ENCODE results near the gene IQCE.
"Not testable (repeated sequence)": the region's sequence is repeated elsewhere in the genome, so short reads cannot be mapped to it uniquely, and the experiment has no call there.

The IQCE gene

DNA sequence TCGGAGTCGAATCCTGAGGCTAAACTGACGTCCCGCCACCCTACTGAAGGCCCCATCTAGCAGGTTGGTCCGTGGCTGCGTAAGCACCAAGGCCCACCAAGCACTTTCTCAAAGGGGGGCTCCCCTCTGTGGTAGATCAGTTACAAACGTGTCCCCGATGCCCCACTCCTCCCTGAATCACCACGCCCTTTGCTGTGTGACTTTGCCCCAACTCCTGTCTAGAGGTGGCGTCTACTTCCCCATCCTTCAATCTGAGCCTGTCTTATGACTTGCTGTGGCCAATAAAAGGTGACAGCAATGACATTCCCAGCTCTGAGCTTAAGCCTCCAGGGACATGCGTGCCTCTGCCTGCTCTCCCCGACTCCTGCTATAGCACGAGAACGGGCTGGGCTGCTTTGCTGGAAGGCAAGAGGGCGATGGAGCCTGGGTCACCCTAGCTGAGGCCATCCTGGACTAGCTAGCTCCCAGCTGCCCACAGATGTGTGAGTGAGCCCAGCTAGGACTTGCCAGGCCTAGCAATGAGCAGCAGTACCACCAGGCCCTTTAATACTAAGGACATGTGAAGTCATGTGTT, 26.5 kb upstream of the IQCE start:
- not testable (repeated sequence) for DNase-seq

DNA sequence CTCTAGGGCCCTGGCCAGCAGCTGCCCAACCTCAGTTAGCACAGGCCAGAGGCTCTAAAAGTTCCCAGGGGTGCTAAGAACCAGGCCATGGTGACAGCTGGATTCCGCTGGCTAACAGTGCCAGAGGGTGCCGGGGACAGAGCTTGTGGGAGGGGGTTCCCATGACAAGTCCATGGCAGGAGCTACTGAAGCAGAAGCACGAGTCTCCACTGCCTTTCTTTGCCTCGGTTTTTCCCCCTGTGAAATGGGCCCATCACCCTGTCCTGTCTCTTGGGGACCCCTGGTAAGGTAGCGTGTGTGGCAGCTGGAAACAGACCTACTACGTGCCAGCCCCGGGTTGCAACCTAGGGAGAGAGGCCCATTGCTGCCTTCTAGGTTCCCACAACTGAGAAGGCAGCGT, 26.0 kb upstream of the IQCE start:
- DNase-seq = not testable (repeated sequence)

DNA sequence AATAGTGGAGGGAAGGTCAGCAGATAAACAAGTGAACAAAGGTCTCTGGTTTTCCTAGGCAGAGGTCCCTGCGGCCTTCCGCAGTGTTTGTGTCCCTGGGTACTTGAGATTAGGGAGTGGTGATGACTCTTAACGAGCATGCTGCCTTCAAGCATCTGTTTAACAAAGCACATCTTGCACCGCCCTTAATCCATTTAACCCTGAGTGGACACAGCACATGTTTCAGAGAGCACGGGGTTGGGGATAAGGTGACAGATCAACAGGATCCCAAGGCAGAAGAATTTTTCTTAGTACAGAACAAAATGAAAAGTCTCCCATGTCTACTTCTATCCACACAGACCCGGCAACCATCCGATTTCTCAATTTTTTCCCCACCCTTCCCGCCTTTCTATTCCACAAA, 25.2 kb upstream of the IQCE start:
- not testable (repeated sequence) for DNase-seq

DNA sequence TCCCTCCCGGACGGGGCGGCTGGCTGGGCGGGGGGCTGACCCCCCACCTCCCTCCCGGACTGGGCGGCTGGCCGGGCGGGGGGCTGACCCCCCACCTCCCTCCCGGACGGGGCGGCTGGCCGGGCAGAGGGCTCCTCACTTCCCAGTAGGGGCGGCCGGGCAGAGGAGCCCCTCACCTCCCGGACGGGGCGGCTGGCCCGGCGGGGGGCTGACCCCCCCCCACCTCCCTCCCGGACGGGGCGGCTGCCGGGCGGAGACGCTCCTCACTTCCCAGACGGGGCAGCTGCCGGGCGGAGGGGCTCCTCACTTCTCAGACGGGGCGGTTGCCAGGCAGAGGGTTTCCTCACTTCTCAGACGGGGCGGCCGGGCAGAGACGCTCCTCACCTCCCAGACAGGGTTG, 24.6 kb upstream of the IQCE start:
- DNase-seq = not testable (repeated sequence)

DNA sequence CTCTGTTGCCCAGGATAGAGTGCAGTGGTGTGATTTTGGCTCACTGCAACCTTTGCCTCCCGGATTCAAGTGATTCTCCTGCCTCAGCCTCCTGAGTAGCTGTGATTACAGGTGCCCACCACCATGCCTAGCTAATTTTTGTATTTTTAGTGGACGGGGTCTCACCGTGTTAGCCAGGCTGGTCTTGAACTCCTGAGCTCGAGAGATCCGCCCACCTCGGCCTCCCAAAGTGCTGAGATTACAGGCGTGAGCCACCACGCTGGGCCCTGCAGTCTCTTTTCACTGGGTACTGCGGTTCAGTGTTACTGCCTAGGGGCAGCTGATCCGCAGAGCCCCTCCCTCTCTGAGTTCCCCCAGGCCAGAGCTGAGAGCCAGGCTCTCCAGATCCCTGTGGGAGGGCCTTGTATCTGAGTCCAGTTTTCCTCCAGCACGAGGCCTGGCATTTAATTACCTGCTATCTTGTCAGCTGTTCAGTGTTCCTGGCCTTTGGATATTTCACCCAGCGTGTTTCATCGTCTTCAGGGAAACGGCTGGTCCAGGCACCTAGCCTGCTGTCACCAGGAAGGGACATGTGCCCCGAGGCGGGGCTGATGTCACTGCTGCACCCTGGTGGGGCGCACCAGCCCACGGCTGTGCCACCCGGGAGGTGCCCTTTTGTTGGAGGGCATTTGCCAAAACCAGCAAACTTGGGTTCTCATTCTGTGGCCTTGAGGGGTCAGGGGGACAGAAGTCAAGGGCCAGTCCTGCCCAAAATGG, 22.7 kb upstream of the IQCE start:
- not testable (repeated sequence) for DNase-seq

DNA sequence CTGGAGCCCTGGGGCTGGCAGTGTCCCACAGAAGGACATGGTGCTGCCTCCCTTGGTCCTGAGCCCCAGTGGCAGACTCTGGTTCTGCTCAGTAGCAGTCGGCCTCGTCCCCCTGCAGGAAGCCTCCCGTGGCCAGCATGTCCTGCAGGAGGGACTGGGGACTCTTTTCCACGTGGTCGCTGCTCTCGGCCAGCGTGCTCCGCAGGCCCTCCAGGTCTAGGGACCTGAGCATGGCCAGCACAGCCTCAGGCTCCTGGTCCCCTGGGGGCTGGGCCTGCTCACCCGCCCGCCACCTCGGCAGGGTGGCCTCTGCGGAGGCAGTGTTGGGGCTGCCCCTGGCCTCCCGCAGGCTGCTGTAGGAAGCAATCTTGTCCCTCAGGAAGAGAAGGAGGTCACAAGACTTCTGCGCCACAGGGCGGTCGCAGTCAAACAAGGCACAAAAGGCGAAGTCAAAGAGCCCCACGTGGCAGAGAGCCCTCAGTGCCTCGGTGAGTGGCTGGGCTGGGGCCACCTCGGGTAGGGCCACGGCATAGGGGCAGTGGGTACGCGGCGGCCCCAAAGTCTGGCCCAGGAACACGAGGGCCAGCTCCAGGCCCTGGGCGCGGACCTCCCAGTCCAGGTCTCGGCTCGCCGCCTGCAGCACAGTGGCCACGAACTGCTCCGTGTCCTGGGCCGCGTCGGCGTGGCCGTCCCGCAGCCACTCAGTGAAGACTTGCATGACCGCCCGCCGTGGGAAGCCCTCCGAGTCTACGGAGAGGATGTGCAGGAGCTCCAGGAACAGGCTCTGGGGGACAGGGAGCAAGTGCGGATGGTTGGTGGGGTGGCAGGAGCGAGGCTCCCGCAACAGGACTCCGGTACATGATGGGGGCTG, 20.6 kb upstream of the IQCE start:
- DNase-seq = no peak

DNA sequence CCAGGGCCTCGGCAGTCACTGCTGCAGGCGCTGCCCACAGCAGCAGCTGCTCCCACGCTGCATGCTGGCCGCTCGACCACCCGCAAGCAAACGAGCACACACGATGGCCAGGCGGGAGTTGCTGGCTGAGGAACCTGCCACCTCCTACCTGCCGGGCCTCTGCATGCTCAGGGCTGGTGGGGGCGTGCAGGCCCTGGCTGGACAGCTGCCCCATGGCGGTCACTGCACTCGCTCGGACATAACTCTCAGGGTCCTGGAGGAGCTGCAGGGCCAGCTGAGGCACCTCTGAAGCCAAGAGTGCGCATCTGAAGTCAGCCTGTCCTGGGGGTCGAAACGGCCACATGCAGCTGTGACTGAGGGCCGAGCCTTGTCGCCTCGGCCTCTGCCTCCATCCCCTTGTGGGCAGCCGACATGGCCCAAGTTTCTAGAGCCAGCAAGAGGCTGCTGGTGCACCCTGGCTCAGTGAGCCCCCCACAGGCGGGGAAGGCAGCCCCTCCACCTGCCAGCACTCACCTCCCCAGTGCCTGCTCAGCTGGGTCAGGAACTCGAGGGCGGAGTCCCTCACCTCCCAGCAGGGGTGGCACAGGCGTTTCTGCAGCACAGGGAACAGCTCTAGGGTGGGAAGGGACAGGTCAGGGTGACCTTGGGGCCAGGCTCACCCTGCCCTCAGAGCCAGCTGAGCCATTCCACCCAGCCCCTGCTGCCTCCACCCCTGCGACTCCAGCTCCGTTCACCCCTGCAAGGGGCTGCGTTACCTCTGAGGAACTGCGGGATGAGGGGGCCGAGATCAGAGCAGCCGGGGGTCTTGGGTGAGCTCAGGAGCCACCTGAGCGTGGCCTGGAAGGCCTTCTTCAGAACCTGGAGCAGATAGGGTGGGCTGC, 19.5 kb upstream of the IQCE start:
- no peak for DNase-seq

DNA sequence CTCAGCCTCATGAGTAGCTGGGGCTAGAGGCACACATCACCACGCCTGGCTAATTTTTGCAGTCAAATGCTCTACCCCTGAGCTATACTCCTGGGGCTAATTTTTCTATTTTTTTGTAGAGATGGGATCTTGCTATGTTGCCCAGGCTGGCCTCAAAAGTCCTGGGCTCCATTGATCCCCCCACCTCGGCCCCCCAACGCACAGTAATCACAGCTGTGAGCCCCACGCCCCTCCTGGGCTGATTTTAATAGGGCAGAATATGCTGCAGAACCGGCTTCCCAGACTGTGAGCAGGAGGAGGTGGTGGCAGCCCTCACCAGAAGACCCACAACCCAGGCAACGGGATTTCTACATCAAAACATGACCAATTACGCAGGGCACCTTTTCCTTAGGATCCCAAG, 18.6 kb upstream of the IQCE start:
- DNase-seq = no peak

DNA sequence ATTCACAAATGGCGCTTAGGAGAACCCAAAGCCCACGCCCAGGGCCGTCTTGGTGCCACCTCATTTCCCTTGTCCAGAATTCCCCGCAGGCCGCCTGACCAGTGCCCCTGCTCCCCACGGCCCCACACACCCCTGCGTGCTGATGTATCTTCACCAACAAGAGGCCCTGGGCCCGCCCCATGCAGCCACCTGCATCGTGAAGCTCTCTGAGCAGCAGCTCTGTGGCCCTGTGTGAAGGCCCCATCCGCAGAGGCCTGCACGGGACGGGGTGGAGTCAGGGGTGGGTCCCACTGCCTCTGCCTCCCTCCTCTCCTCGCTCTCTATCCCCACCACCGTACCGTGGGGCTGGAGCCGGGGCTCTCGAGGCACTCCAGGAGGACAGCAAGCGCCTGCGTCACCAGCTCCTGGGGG, 18.1 kb upstream of the IQCE start:
- DNase-seq = no peak

DNA sequence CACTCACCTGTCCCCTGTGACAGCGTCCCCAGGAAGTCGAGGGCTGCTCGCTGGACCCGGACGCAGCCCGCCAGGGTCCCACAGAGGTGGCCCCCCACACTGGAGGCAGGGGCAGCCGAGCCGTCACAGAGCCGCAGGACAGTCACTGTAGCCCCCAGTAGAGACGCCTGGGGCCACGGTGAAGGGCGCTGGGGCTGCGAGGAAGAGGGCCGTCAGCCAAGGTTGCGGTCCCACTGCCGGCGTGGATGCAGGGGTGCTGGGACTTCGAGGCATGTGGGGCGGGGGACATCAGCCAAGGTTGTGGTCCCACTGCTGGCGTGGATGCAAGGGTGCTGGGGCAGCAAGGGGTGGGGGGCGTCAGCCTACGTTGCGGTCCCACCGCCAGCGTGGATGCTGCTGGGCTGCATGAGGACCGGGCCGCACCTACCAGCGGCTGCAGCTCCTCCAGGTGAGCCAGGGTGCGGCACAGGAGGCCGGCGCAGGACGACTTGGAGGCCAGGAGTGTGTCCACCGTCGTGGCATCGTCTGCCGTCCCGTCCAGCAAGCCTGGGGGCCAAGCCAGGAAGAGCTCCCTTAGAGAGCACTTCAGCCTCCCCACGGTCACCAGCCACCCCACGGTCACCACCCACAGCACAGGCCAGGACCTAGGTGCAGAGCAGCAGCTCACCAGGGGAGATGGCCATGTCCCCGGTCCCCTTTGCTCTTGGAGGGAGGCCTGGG, 17.3 kb upstream of the IQCE start:
- DNase-seq = no peak

DNA sequence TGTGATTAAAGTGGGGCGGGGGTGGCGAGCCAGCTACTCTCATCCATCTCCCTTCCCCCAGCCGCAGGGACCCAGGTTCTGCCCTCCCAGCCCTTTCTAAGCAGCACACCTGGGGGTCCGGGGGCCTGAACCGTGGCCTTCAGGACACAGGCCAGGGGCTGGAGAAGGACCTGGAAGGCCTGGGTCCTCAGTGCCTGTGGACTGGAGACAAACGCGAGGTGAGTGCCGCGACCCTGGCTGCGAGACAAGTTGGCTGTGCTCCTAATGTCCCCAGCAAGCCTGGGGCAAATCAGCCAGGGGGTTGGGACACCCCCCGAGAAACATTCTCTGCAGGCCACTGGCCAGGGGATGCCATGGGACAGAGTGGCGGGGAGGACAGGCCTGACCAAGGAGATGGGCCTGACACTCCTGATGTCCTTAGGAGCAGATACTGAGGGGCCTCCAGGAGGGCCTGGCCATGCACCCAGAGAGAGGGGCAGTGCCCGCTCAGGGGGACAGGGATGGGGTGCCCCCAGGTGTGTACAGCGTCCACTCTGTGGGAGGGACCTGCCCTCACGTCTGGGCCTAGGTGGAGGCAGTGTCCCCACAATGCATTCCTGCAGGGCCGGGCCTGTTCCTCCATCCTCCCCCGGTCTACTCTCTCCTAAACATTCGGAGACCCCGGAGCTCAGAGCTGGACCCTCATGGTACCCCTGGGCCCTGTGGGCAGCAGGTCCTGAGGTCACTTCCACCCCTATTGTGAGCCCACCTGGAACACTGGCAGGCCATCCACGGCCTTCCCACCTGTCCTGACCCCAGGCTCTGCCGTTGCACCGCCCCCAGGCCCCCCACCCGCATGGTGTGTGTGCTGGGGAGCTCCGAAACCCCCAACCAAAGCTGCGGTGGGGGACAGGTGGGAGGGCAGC, 16.5 kb upstream of the IQCE start:
- DNase-seq = no peak

DNA sequence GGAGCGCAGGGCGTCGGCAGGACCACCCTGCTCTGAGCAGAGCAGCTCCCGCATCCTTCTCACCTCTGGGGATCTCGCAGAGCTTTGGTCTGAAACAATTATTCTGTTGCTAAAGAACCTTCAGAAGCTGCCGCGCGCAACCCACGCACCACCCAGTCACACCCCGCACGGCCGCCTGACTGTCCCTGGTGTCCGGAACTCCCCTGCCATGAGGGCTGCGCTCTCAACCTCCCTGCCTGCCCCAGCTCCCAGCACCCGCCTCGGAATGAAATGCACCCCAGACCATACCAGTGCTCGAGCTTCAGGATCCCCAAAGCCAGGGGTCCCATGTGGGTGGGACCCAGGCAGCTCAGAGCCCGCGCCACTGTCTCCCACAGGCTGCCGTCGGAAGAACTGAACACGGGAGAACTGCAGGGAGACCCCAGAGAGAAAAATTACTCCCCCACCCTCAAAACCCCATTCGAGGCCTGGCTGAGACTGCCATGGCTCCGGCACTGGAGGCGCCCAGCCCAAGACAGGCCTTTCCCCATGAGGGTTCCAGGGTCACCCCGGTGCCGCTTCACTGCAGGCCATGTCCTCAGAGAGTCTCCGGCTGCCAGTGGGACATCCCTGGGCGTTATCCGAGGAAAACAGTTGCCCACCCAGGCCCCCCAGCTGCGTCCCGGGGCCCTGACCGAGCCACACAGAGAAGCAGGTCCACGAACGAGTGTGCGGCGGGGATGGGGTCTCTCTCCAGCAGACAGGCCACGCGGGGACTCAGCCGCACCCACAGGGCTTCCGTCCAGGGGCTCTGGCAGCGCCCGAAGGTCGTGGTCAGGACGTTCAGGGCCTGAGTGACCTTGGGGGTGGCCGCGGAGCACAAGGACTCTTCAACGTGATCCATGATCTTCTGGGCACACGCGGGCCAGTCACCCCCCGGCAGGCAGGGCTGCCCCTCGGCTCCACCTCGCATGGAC, 15.6 kb upstream of the IQCE start:
- no peak for DNase-seq

DNA sequence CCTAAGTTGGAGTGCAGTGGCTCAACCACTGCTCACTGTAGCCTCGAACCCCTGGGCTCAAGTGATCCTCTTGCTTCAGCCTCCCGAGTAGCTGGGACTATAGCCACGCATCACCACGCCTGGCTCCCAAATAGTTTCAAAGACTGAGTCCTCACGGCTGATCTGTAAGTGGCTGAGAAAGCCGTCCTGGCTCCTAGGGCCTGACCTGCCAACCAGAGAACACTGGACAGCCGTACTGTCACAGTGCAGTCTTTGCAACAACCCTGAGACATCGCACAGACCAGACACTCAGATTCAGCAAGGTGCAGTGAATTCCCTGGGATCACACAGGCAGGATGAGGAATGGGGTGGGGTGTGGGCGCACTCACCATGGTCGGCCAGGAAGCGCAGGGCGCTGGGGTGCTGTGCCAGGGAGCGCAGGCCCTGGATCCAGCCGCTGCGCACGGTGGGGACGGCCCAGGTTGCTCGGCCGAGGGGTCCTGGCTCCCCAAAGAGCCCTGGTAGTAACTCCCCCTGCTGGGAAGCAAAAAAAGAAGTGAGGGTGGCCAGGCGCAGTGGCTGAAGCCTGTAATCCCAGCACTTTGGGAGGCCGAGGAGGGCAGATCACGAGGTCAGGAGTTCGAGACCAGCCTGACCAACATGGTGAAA, 14.1 kb upstream of the IQCE start:
- no peak for DNase-seq

DNA sequence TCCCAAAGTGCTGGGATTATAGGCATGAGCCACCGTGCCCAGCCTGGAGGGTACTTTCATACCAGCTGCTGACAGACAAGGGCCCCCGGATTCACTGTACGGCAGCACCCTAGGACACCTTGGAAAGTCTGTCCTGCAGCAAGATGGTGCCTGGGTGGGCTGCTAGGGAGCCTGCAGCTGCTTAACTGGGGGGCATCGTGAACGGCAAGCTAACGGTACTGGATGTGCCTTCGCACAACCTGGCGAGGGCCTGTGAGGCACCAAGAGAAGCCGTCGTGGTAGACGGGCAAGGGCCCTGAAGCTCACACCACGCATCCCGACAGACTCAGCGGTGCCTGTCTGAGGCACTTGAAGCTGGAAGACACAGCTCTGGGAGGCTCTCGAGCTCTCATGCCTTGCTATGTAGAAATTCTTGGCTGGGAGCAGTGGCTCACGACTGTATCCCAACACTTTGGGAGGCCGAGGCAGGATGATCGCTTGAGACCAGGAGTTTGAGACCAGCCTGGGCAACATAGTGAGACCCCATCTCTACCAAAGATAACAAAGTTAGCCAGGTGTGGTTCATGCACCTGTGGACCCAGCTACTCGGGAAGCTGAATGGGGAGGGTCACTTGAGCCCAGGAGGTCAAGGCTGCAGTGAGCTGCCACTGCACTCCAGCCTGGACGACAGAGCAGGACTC, 12.9 kb upstream of the IQCE start:
- DNase-seq = no peak

DNA sequence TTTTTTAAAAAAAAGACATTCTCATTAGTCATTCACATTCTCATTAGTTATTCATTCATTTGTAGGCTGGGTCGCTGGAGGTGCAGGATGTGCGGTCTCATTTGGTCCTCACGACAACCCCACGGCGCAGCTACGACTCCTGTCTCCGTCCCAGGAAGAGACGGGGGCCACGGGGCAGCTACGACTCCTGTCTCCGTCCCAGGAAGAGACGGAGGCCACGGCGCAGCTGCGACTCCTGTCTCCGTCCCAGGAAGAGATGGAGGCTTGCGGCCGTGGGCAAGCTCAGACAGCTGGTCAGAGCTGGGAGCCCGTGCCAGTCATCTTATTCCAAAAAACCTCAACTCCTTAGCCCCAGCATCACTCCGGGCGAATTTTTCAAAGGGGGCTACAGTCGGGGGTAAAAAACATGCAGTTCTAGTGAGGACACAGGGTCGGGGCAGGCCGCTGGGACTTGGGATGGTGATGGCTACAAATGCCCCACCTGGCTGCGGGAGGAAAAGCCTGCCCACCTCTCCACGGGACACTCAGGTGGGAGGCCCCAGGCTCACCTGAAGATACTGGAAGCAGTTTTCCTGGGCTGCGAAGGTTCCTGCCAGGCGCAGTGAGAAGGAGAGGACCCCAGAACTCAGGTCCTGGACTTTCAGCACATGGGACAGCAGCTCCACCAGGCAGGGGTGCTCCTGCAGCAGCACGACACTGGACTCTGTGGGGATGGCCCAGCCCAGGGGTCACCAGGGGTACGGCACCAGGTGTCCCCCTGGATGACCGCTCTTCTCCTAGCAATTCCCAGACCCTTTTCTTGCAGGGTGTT, 11.8 kb upstream of the IQCE start:
- no peak for DNase-seq

DNA sequence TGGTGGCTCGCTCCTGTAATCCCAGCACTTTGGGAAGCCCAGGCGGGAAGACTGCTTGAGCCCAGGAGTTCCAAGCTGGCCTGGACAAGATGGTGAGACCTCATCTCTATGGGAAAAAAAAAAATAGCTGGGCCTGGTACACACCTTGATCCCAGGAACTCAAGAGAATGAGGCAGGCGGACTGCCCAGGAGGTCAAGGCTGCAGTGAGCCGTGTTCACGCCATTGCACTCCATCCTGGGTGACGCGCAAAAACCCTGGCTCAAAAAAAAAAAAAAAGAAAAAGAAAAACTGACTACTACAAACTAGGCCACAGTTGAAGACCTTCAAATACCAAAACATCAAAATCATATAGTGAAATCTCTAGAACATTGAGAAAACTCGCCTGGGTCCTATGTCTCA, 7.4 kb upstream of the IQCE start:
- DNase-seq = no peak

DNA sequence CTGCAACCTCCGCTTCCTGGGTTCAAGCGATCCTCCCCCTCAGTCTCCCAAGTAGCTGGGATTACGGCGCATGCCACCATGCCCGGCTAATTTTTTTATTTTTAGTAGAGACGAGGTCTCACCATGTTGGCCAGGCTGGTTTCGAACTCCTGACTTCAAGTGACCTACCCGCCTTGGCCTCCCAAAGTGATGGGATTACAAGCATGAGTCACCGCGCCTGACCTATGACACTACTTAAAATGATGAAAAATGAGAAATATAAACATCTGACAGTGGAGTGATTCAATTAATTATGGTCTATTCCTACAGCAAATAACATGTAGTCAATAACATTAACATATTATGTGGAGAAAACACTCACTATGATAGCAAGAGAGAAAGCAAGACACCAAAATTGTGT, 5.7 kb upstream of the IQCE start:
- no peak for DNase-seq

Measured in fibroblast of skin of abdomen (primary cell).